ENCODE data around the gene GTF3C2.

Gene GTF3C2, protein sequence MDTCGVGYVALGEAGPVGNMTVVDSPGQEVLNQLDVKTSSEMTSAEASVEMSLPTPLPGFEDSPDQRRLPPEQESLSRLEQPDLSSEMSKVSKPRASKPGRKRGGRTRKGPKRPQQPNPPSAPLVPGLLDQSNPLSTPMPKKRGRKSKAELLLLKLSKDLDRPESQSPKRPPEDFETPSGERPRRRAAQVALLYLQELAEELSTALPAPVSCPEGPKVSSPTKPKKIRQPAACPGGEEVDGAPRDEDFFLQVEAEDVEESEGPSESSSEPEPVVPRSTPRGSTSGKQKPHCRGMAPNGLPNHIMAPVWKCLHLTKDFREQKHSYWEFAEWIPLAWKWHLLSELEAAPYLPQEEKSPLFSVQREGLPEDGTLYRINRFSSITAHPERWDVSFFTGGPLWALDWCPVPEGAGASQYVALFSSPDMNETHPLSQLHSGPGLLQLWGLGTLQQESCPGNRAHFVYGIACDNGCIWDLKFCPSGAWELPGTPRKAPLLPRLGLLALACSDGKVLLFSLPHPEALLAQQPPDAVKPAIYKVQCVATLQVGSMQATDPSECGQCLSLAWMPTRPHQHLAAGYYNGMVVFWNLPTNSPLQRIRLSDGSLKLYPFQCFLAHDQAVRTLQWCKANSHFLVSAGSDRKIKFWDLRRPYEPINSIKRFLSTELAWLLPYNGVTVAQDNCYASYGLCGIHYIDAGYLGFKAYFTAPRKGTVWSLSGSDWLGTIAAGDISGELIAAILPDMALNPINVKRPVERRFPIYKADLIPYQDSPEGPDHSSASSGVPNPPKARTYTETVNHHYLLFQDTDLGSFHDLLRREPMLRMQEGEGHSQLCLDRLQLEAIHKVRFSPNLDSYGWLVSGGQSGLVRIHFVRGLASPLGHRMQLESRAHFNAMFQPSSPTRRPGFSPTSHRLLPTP

DNA sequence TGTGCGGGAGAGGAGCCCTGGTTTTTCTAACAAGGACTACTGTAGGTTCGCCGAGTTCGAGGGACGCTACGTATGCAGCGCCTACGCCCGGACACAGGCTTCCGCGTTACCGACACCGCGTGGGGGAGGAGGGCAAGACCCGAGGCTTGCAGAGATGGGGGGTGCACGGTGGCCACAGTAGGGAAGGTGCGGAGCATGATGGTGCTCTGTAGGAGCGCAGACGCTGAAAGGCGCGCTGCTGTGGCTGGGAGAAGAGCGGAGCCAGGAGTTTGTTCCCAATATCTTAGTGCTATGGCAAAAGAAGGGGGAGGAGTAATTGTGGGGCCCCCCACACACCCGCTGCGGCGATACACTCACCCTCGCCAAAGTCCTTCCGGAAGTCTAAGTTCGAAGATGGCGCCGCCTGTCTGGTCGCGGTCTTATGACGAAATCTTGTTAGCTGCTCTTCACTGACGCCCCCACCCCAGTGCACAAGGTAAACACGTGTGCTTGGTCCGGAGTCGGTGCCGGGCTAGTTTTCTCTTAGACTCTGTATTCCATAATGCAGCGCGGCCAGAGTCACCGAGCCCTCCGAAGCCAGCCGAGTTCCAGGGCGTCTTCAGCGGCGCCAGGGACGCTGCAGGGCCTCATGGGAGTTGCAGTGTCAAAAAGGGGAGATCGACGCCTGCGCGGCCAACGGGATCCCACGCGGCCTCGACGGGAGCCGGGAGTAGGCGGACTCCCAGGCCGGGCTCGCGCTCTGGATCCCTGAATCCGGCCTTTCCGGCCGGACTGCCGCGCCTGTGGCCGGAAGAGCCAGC is at the start of gene GTF3C2:
Gene GTF3C2 (minus strand): TSS at position 383 of the 800 bp plus-strand sequence. CDS start 13,210 bp downstream, outside the sequence.
- peak; percentile 95 for DNase-seq (ENCODE audit: low spot score)

DNA sequence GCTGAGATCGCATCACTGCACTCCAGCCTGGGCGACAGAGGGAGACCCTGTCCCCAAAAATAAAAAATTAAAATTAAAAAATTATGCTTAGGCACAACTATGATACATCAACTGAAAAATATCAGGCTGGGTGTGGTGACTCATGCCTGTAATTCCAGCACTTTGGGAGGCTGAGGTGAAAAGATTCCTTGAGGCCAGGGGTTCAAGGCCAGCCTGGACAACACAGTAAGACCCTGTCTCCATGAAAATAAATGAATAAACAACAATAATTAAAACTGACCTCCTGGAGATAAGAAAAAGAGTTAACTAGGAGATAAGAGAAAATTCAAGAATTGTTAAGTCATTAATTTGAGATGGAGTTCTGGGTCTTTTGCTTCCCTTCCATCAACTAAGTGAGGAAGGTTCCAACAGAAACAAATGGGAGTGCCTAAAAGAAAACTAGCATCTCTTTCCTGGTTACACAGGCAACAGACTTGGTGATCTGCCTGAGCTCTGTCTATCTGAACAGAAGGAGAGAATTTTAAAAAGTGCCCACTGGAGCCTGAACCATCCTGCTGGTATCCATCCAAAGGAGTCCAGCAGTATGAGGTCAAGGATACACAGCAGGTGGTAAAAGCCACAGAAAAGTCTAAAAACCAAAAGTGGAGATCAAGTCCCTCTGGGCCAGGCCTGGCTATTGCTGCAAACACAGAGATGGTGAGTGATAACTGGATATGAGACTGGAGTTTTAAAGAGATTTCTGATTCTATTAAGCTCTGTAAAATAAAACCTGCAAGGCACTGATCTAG is 44.0 kb upstream of the GTF3C2 start:
- DNase-seq (ENCODE audit: low spot score) = no peak

DNA sequence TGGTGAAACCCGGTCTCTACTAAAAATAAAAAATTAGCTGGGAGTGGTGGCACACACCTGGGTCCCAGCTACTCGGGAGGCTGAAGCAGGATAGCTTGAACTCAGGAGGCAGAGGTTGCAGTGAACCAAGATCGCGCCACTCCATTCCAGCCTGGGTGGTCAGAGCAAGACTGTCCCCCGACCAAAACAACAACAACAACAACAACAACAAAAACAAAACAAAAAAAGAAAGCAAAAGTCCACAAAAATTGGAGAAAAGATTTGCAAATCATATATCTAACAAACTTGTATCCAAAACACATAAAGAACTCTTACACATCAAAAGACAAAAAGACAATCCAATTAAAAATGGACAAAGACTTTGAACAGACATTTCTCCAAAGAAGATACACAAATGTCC is 42.4 kb upstream of the GTF3C2 start:
- DNase-seq (ENCODE audit: low spot score) = no peak

DNA sequence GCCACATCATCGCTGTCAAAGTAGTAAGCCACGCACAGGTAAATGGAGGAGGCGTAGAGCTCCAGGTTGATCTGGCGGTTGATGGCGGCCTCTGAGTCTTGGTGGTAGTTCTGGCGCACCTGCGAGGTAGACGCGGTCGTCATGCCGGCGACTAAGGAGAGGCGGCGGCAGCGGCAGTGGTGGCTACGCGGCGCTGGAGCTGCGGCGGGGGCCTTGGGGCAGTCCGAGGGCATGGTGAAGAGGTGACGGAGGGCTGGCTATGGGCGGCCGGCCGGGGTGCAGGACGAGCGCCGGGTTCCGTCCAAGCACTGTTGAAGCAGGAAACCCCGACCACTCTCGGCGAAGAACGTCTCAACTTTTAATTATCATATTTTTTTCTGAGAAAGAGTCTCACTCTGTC is 36.7 kb upstream of the GTF3C2 start:
- DNase-seq (ENCODE audit: low spot score) = no peak

DNA sequence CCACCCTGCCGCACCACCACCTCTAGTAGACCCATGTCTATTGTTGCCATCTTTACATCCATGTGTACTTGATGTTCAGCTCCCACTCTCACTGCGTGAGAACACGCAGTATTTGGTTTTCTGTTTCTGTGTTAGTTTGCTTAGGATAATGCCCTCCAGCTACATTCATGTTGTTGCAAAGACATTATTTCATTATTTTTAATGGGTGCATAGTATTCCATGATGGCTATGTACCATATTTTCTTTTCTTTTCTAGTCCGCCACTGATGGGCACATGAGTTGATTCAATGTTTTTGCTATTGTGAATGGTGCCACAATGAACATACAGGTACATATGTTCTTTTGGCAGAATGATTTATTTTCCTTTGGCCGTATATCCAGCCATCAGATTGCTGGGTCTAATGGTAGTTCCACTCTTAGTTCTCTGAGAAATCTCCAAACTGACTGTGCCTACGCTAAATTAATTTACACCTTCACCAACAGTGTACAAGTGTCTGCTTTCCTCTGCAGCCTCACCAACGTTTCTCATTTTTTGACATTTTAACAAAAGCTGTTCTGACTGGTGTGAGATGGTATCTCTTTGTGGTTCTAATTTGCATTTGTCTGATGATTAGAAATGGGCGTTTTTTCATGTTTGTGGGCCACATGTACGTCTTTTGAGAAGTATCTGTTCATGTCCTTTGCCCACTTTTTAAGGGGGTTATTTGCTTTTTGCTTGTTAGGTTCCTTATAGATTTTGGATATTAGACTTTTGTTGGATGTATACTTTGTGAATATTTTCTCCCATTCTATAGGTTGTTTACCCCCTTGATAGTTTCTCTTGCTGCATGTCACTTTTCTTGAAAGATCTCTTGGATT is 34.5 kb upstream of the GTF3C2 start:
- no peak for DNase-seq (ENCODE audit: low spot score)

DNA sequence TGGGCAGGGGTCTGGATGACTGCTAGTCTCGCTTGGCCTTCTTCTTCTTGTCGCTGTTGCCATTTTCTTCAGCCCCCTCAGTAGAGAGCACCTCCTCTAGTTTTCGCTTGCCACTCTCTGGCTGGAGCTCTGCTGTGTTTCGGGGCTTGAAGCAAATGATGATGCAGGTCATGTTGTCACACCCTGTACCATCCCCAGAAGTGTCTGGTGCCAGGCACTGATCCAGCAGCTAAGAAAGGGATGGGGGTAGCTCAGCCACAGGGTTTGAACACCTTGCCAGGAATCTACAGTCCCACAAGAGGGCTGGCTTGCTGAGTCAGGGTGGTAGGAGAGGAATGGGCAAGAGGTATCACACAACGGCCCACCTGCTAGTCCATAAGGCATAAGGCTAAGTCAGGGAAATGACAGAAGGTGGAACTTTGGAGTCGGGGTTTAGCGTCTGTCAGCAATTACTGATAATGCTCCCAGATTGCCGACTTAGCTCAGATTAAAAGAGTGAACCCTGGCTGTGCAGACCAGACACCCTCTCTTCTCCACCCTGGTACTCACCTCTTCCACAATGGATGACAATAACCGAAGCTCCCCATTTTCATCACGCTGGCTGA is 25.1 kb upstream of the GTF3C2 start:
- no peak for DNase-seq (ENCODE audit: low spot score)

DNA sequence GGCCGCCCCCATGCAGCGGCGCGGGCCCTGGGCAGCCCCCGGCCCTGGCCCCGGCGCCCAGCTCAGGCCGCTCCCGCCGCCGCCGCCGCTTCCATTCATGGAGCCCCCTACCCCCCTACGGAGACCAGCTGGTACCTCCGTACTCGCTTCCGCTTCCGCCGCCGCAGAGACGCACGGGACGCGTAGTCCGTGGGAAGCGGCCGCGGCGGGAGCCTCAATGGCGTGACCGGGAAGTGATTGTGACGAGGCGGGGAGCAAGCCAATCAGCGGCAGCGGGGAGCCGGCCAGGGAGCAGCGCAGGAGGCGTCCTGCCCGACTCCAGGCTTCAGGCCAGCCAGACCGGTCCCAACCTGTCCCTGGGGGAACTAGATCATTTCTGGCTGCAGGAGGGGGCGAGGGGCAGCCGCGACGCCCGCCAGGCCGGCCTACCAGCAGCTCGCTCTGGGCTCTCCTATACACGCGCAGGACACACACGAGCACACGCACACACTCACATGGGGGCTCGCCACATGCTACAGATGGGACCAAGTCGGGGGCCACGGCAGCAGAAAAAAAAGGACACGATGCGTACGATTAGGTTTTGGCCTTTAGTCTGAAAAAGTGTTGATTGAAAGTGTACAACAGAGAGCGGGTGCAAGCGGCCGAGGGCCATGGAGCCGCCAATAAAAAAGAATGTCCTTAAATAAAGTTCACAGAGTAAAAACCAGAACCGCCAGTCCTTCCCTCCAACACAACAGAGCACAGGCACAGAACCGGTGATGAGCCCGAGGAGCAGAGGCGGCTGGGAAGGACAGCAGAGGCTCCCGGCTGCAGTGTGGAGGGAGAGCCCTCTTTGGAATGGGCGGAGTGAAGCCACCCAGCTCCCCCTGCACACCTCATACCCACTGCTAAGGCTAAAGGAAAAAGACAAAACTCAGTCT is 24.3 kb upstream of the GTF3C2 start, which contains the start of gene ZNF513:
Gene ZNF513 (minus strand): TSS at position 109 of the 920 bp plus-strand sequence. CDS start 208 bp downstream, outside the sequence.
- DNase-seq (ENCODE audit: low spot score) = peak; percentile 92

DNA sequence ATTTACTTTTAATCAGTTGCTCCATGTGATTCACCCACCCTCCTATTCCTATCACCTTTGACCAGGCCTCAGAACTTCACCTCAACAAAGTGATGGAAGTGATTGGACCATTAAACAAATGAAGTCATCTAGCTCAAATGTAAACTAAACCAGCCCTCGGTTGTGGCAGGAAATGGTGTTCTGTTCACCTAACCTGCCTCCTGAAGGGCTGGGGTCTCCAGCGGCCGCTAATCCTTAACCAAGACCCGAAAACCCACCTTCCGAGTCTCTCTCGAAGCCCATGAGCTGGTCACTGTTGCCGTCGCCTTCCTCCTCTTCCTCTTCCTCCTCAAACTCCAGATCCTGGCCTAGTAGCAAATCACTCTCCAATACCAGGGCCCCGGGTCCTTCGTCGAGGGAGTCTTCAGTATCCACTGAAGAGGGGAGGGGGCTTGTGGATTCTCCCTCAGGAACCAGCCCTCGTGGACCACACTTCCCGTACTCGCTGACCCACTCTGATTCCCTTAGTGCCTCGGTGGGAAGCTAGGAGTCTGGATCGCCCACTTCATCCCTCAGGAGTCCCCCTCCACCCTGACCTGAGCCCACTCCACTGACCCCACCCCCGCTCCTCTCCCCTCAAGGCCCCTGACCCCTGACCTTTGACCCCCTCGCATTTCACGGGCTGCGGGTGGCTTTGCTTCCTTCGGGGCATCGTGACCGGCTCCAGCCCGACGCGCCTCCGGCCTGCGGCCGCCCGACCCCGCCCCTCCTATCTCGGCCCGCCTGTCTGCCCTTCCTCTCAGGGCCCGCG is 23.5 kb upstream of the GTF3C2 start:
- peak; percentile 58 for DNase-seq (ENCODE audit: low spot score)

DNA sequence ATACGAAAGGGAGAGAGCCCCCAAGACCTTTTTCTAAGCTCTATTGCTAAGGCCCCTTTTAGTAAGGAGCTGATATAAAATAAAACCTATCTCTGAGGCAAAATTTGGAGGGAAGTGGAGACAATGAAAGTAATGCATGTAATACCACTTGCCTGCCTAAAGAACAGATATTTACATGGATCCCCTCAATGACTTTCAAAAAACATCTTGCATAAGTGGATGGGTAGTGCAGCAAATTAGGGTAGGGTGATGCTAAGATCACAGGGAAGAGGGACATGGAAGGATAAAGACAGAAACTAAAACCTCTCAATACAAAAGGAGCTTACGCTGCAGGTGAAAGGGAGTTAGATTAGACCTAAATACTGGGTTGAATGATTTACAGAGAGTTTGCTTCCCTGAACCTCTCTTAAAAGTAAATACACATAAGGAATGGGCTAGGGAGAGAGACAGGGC is 22.8 kb upstream of the GTF3C2 start:
- no peak for DNase-seq (ENCODE audit: low spot score)

DNA sequence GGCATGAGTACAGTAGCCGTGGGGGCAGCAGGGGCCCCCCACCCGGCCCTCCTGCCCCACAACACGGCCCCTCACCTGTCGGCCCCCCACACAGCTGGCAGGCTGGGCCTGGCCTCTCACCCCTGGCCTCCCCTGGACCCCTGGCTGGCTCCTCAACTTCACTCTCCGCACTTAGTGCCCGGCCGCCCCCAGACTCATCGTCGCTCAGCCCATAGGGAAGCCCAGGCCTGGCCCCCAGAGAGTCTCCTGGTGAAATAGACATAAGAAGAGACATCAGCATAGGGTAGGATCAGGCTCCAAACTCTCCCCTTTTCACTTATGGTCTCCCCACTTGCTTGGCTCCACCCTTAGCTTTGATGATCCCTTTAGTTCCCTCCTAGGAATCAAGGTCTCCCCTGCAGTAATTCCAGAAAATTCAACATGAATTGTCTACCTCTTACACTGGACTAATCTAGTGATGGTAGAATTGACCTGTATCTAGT is 22.3 kb upstream of the GTF3C2 start:
- no peak for DNase-seq (ENCODE audit: low spot score)

DNA sequence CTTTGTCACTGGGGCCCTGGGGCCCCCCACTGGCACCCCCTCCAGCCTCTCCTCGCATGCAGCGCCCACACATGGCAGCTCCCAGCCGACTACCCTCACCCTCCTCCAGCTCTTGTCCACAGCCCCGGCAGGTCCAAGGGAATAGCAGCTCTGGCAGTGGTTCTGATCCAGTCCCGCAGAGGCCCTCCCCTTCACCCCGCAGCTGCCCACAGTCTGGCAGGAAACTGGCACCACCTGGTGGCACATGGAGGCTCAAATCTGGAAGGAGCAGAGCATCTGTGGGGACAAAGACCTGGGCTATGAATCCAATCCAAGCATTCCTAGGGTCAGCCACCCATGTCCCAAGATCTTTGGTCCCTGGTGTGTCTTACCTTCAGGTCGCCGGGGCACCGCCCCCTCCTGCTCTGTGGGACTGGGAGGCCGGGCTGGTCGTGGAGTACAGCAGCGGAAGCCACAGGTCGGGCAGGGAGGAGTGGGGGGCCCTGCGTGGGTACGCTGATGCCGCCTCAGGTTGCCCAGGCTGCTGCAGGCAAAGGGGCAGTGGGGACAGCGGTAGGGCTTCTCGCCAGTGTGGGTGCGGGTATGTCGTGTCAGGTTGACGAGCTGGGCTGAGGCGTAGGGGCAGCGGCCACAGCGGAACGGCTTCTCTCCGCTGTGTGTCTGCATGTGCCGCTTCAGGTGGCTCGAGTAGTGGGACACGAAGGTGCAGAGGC is 21.7 kb upstream of the GTF3C2 start:
- no peak for DNase-seq (ENCODE audit: low spot score)

DNA sequence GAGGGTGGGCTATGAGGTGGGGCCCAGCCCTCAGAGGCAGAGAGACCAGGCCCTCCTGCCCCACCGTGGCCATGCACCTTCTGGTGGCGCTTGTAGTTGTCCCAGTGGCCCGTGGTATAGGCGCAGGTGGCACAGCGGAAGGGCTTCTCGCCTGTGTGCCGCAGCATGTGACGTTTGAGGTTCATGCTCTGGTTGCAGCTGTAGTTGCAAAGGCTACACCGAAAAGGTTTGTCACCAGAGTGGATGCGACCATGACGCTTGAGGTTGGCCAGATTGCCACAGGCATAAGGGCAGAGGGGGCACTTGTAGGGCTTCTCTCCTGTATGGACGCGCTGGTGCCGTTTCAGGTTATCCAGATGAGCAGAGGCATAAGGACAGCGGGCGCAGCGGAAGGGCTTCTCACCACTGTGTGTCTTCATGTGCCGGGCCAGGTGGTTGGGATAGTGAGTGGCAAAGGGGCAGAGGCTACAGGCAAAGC is 21.1 kb upstream of the GTF3C2 start:
- no peak for DNase-seq (ENCODE audit: low spot score)

DNA sequence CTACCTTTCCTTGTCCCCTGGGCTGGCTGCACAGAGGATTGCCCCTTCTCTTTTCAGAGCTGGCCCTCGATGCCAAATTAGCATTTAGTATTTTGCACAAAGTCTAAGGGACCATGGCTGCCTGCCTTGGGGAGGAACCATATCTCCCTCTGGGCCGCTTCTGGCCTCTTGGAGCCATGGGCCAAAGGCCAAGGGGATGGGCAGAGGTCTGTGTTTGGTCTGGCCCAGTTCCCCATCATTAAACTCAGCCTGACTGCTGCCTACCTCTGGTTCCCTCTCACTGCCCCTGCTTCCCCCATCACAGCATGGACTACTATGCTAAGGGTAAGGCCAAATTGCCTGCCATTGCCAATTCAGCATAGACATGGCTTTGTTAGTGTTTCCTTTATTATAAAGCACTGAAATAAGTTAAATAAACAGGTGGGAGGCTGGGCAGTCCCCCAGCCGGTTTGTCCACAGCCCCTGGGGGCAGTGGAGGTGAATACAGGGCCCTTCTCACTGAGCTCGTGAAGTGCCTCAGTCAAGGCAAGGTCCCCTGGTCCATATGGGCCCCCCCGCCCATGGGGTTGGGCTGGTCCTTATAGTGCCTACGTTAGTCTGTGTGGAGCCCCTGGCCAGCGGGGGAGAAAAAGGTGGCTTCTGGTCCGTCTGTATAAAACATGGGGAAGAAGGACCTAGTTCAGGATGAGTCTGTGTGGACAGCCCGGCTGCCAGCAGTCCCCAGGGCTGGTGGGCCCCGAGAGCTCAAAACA is 20.5 kb upstream of the GTF3C2 start:
- DNase-seq (ENCODE audit: low spot score) = no peak

DNA sequence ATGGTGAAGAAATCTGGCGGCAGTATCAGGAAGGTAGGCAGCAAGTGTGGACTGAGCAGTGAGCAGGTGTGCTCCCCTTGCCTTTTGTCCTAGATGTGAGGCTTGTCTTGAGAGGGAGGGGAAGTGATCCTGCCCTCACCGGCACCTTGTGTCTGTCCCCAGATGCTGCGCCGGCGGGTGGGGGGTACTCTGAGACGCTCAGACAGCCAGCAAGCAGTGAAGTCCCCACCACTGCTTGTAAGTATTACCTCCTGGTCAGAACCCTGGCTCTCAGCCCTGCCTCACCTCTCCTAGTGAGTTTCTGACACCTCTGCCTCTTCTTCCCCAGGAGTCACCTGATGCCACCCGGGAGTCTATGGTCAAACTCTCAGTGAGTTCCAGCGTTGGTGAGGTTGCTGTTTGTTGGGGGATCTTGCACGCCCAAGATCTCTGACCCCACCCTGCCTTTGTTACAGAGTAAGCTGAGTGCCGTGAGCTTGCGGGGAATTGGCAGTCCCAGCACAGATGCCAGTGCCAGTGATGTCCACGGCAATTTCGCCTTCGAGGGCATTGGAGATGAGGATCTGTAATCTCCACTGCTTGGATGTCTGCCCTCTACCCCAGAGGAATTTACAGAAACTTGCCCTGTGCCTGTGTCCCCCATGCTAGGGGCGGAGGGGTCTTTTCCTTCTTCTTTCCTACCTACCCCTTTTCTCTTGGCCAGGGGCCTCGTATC is 19.7 kb upstream of the GTF3C2 start:
- DNase-seq (ENCODE audit: low spot score) = no peak

DNA sequence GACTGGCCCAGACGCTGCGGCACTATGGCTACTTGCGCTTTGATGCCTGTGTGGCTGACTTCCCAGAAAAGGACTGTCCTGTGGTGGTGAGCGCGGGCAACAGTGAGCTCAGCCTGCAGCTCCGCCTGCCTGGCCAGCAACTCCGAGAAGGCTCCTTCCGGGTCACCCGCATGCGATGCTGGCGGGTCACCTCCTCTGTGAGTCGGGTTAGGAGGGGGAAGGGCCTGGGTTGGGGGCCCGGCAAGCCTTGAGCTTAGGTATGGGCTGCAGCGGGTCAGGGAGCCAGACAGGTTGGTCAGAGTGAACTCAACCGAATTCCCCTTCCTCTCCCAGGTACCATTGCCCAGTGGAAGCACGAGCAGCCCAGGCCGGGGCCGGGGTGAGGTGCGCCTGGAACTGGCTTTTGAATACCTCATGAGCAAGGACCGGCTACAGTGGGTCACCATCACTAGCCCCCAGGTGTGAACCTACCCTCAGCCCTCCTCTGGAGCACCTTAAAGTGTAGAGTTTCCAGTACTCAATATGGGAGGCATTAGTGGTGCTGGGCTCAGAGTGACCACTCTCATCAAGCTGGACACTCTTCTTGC is 19.0 kb upstream of the GTF3C2 start:
- no peak for DNase-seq (ENCODE audit: low spot score)
